Measurements from ENCODE around the gene DENND4A.
"Not testable (repeated sequence)": the region's sequence is repeated elsewhere in the genome, so short reads cannot be mapped to it uniquely, and the experiment has no call there.

Gene DENND4A

GRCh38 chr15:65792988-65793817 is 1.1 kb upstream of the DENND4A start:
- no peak for DNase-seq
- in situ Hi-C loops (cut with HindIII; ENCODE audit: low pct_ligation_motif_present, low pct_unique_long_range_greater_than_20kb, low sequenced_read_pairs) = no loop called here

- peak; percentile 61 for DNase-seq
- in situ Hi-C loops (cut with HindIII; ENCODE audit: low pct_ligation_motif_present, low pct_unique_long_range_greater_than_20kb, low sequenced_read_pairs) = no loop called here
These were observed 557 bp downstream of the DENND4A start for GRCh38 chr15:65791335-65792137.

DNA sequence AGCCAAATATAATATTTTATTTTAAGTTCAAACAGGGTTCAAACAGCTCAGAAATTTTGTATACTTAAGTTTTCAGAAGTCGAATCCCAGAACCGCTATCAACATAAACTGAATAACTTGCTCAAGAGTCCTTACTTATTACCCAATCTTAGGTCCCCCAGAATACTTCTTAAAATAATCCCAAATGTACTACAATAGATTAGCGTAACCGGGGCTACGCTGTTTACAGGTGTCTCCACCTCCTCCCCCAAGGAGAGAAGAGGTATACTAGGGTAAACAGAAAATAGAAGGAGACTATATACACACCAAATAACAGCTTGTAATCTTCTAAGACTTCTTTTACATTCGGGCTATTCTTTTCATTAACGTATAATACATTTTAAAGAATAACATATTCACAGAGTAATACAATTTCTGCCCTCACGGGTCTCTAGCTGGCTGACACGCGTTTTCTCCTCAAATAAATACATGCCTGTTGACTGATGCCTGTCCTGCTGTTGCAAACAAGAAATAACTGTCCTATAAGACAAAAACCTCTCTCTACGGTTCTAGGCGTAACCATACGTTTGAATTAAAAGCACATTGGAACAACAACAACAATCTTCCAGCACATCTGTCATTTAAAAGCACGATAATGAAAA is 1.3 kb downstream of the DENND4A start:
- in situ Hi-C loops (cut with HindIII; ENCODE audit: low pct_ligation_motif_present, low pct_unique_long_range_greater_than_20kb, low sequenced_read_pairs) = no loop called here
- peak; percentile 34 for DNase-seq

GRCh38 chr15:65789759-65790425 is 2.2 kb downstream of the DENND4A start:
- DNase-seq = no peak
- in situ Hi-C loops (cut with HindIII; ENCODE audit: low pct_ligation_motif_present, low pct_unique_long_range_greater_than_20kb, low sequenced_read_pairs) = no loop called here

DNA sequence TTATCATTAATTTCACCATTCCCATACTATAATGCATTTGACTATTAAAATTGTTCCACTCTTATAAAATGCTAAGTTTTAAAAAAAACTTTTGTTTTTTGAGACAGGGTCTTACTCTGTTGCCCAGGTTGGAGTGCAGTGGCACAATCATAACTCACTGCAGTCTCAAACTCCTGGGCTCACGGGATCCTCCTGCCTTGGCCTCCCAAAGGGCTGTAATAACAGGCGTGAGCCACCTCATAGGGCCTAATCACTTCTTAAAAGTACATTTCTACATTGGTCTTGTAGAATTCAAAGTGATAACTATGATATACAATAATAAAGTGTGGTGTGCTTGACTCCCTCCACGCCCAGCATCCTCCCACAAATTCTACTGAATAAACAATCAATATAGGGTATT is 3.0 kb downstream of the DENND4A start:
- in situ Hi-C loops (cut with HindIII; ENCODE audit: low pct_ligation_motif_present, low pct_unique_long_range_greater_than_20kb, low sequenced_read_pairs) = no loop called here
- DNase-seq = no peak

GRCh38 chr15:65787260-65787659 is 4.8 kb downstream of the DENND4A start:
- in situ Hi-C loops (cut with HindIII; ENCODE audit: low pct_ligation_motif_present, low pct_unique_long_range_greater_than_20kb, low sequenced_read_pairs) = no loop called here
- no peak for DNase-seq

DNA sequence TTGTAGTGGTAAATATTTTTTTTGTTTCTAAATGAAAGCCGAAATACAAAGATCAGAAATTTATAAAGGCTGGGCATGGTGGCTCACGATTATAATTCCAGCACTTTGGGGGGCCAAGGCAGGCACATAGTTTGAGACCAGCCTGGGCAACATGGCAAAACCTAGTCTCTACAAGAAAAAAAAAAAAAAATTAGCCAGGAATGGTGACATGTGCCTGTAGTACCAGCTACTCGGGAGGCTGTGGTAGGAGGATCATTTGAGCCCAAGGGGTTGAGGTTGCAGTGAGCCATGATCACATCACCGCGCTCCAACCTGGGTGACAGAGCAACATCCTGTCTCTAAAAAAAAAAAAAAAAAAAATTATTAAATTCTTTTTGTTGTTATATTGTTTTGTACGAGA is 6.9 kb downstream of the DENND4A start:
- in situ Hi-C loops (cut with HindIII; ENCODE audit: low pct_ligation_motif_present, low pct_unique_long_range_greater_than_20kb, low sequenced_read_pairs) = no loop called here
- DNase-seq = no peak

DNA sequence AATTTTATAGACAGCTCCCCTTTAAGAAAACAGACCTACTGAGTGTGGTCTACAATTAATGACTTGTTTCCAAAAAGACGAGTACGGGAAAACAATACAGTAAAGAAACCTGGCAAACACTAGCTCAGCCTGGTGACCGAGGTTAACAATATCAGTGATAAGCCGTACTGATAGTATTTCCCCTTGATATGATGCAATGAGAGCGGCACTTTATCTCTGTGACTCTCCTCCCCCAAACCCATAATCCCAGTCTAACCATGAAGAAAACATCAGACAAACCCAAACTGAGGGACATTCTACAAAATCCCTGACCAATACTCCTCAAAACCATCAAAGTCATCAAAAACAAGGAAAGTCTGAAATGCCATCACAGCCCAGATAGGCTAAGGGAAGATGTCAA is 8.2 kb downstream of the DENND4A start:
- no peak for DNase-seq
- in situ Hi-C loops (cut with HindIII; ENCODE audit: low pct_ligation_motif_present, low pct_unique_long_range_greater_than_20kb, low sequenced_read_pairs) = no loop called here

- in situ Hi-C loops (cut with HindIII; ENCODE audit: low pct_ligation_motif_present, low pct_unique_long_range_greater_than_20kb, low sequenced_read_pairs) = no loop called here
- no peak for DNase-seq
These were observed 10.0 kb downstream of the DENND4A start for GRCh38 chr15:65782096-65782495.

- DNase-seq; in situ Hi-C loops (cut with HindIII; ENCODE audit: low pct_ligation_motif_present, low pct_unique_long_range_greater_than_20kb, low sequenced_read_pairs): not testable (repeated sequence)
These were observed 13.4 kb downstream of the DENND4A start for GRCh38 chr15:65778701-65779100.

DNA sequence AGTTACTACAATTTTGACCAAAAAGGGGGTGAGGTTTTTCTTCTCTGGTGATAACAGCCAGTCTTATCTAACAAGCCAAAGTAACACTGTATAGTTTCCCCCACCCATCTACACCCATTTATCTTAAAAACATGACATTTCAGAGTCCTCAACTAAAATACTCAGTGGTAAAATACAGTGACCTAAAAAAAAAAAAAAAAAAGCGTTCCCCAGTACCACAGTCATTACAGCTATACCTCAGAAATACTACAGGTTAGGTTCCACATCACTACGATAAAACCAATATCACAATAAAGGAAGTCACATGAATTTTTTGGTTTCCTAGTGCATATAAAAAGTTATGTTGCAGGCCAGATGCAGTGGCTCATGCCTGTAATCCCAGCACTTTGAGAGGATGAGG is 13.8 kb downstream of the DENND4A start:
- DNase-seq = no peak
- in situ Hi-C loops (cut with HindIII; ENCODE audit: low pct_ligation_motif_present, low pct_unique_long_range_greater_than_20kb, low sequenced_read_pairs) = no loop called here

GRCh38 chr15:65777843-65778242 is 14.2 kb downstream of the DENND4A start:
- DNase-seq = no peak
- in situ Hi-C loops (cut with HindIII; ENCODE audit: low pct_ligation_motif_present, low pct_unique_long_range_greater_than_20kb, low sequenced_read_pairs) = no loop called here

DNA sequence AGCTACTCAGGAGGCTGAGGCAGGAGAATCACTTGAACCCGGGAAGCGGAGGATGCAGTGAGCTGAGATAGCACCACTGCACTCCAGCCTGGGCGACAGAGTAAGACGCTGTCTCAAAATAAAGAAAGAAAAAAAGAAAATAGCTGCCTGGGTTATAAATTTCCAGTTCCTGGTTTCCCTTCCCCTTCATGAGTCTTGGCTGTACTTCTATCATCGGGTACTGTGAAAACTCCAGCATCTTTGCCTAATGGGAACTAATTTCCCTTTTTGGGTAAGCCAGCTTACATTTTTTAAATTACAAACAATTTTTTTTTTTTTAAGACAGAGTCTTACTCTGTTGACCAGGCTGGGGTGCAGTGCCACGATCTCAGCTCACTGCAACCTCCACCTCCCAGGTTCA is 15.0 kb downstream of the DENND4A start:
- in situ Hi-C loops (cut with HindIII; ENCODE audit: low pct_ligation_motif_present, low pct_unique_long_range_greater_than_20kb, low sequenced_read_pairs) = no loop called here
- DNase-seq = no peak

DNA sequence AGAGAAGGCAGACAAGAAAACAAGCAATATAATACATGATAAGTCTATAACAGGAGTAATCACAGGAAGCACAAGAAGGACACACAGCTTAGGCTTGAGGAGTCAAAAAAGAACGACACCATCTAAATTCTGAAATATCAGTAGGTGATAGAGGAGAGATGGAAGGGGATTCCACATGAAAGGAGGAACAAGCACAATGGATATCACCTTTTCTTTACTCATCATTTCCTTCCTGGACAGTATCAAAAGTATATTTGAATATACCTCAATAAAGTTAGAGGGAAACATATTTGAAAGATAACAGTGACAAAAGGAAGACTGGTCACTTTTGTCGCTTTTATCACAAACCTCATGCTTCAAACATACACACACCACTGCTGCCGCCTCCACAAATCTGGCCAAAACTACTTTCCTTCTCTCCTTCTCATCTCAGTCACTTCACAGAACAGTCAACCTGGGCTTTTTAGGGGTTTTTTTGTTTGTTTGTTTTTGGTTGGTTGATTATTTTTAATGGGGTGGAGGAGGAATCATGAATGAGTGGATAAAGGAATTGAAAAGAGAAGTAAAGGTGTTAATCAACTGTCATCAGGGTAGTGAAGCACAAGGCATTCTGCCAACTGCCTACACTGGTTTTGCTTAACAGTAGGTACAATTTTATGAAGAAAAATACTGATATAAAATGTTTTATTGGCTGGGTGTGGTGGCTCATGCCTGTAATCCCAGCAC is 18.5 kb downstream of the DENND4A start:
- in situ Hi-C loops (cut with HindIII; ENCODE audit: low pct_ligation_motif_present, low pct_unique_long_range_greater_than_20kb, low sequenced_read_pairs) = no loop called here
- DNase-seq = no peak

DNA sequence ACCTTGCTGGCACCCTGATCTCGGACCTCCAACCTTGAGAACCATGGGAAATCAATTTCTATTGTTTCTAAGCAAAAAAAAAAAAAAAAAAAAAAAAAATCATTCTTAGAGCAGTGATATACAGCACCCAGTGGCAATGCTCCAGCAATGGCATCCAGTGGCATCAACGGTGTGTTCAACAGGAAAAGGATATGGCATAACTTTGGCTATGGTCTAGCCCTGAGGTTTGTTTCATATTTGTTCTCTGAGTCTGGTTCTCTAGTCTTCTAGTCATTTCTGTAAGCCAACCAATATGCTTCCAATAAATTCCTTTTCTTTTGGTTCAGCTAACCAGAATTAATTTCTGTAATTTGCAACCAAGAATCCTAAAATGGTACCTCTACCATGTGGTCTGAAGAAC is 19.2 kb downstream of the DENND4A start:
- DNase-seq = no peak
- in situ Hi-C loops (cut with HindIII; ENCODE audit: low pct_ligation_motif_present, low pct_unique_long_range_greater_than_20kb, low sequenced_read_pairs) = no loop called here

DNA sequence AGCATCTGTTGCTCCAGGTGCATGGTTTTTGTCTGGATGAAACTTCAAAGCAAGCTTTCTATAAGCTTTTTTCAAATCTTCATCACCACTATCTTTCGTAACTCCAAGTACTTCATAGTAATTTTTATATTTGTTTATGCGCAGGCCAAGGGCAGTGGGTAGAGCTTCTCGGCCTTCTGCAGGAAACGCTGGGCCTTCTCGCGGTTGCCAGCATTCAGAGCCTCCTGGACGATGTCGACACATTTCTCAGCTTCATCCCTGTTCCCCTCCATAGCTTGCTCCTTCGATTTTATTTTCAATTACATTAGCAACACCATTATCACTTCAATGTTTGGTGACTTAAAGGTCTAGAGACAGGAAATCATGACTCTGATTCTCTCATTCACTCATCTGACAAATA is 20.2 kb downstream of the DENND4A start:
- DNase-seq = no peak
- in situ Hi-C loops (cut with HindIII; ENCODE audit: low pct_ligation_motif_present, low pct_unique_long_range_greater_than_20kb, low sequenced_read_pairs) = no loop called here

DNA sequence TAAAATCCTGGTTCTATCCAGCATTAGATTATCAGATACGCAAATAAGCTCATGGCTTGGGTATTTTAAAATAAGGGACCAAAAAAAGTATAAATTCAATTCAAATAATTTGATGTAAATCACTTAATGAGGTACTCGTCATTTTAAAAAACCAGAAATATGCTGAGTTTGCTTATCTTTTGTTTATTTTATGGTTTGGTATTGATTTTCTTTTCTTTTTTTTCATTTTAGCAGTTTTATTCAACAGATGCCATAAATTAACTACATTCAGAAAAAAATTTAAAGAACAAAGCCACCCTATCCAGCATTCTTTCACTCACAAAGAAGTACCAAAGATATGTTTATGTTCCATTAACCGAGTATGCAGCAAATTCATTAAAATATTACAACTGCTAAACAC is 22.6 kb downstream of the DENND4A start:
- in situ Hi-C loops (cut with HindIII; ENCODE audit: low pct_ligation_motif_present, low pct_unique_long_range_greater_than_20kb, low sequenced_read_pairs) = no loop called here

DNA sequence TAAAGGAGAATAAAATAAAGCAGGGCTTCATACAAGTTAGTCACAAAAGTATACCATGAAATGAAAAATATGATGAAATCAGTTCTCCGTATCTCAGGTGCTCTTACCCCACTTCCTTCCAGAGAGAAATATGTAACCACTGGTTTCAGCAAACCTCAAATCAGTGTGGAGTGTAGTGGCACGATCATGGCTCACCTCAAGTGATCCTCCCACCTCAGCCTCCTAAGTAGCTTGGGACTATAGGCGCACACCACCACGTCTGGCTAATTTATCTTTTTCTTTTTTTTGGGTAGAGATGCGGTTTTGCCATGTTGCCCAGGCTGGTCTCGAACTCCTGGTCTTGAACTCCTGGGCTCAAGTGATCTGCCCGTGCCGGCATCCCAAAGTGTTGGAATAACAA is 24.2 kb downstream of the DENND4A start:
- in situ Hi-C loops (cut with HindIII; ENCODE audit: low pct_ligation_motif_present, low pct_unique_long_range_greater_than_20kb, low sequenced_read_pairs) = no loop called here
- no peak for DNase-seq

More for the DNA sequence above, 22.6 kb downstream of the DENND4A start:
- DNase-seq = no peak
